RWPE1 (cell line): ENCODE measurements around the gene GAREM1.

ENCODE experiments used
- CTCF ChIA-PET: fragments of 350-600 bp; sonication (Branson Sonifier 250); formaldehyde crosslinking; extraction: SDS; loops from one replicate; lab custom pipeline; 2021; lab: Yijun Ruan, JAX
- POLR2A ChIA-PET: fragments of 400-600 bp; formaldehyde crosslinking; extraction: SDS; loops from one replicate; lab custom pipeline; 2020; ENCODE audit warnings: antibody characterized with exemption; ENCODE audit not compliant: low non-redundant PET; lab: Yijun Ruan, JAX
- DNase-seq: peaks from one replicate; pipeline ENCODE4 v3.0.0; 2012; ENCODE audit warnings: low spot score
- H3K27ac ChIP-seq: fragments of 450-650 bp; 2 replicates; pipeline ENCODE4 v1.5.1; 2017
- TF ChIP-seq, protein P1 (sequence below): fragments of 450-650 bp; conservative IDR thresholded peaks from 2 replicates; pipeline ENCODE4 v1.5.1; 2017; ENCODE audit warnings: low read depth, mild to moderate bottlenecking

The GAREM1 gene

DNA sequence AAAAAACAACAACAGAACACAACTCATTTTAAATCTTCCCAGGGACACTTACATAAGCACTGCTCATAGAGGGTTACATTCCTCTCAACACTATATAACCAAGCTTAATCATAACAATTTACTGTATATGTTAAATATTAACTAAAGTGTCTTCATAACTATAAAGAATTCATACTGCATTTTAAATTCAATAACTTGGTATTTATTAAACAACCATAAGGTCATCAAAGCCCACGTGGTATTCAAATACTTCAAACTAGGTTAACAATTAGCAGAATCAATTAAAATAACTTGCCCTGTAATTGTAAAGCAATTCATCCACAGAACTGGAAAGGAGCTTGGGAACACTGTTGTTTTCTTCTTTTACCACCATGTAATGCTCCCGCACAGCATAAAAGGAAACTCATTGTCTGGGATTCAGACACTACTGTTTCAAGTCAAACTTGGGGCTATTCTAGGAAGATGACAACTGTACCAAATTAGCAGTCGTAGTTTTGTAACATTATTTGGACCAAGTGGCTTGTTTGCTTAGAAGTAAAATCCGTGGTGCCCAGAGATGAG lies 10.4 kb downstream of the GAREM1 start:
- ChIA-PET POLR2A (no interaction called here), CTCF (no interaction called here)
- TF ChIP-seq, protein P1, sequence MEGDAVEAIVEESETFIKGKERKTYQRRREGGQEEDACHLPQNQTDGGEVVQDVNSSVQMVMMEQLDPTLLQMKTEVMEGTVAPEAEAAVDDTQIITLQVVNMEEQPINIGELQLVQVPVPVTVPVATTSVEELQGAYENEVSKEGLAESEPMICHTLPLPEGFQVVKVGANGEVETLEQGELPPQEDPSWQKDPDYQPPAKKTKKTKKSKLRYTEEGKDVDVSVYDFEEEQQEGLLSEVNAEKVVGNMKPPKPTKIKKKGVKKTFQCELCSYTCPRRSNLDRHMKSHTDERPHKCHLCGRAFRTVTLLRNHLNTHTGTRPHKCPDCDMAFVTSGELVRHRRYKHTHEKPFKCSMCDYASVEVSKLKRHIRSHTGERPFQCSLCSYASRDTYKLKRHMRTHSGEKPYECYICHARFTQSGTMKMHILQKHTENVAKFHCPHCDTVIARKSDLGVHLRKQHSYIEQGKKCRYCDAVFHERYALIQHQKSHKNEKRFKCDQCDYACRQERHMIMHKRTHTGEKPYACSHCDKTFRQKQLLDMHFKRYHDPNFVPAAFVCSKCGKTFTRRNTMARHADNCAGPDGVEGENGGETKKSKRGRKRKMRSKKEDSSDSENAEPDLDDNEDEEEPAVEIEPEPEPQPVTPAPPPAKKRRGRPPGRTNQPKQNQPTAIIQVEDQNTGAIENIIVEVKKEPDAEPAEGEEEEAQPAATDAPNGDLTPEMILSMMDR = no peak
- H3K27ac ChIP-seq = no peak overlapping the region
- no peak for DNase-seq

DNA sequence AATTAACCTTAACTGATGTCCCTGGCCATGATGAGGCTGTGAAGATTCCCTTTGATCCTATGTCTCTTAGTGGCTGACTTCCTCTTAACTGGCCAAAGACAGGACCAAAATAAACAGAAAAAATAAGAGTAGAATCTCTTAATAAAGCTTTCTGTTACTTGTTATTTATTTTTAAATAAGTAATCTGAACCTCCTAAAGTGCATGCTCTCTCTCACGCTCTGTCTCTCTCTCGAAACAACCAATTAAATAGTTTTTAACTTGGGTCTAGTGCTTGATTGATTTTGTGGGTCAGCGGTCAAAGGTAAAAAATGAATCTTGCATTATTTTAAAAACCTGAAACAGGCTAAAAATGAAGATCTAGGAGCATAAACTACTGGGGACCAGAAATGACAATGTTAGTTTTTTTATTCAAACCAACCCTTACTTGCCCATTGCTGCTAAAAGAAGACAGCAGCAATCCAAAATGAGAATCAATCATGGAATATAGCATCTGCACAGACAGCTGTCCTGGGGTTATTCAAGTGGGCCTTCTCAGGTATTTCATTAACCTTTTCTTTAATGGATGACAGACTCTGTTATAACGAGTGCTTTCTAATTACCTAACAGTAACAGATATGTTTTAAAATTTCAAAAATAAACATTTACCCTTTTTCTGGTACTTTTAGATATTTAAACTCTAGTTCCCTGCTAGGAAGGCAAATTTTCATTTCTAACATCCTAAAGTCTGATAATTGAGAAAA lies 11.2 kb downstream of the GAREM1 start:
- H3K27ac ChIP-seq = no peak overlapping the region
- ChIA-PET CTCF (no interaction called here), POLR2A (no interaction called here)
- no peak for DNase-seq
- TF ChIP-seq, protein P1 = no peak

DNA sequence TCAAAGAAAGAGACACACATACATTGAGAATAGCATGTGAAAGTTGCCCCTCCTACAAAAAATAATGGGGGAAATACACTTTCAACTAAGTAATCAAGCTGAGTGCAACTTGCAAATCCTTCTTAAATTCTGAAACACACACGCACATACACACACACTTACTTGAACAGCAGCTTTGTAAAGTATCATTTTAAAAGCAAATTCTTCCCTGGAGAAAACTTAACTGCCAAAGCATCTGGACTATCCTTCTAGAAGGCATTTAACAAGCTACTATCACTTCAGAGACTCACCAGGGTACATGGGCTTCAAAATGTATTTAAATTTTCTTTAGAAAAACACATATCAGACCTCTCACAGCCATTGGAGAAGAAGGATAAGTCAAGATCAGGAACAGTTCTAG lies 15.3 kb downstream of the GAREM1 start:
- no peak for DNase-seq
- ChIA-PET POLR2A (no interaction called here), CTCF (no interaction called here)
- TF ChIP-seq, protein P1 = no peak
- H3K27ac ChIP-seq = no peak overlapping the region

DNA sequence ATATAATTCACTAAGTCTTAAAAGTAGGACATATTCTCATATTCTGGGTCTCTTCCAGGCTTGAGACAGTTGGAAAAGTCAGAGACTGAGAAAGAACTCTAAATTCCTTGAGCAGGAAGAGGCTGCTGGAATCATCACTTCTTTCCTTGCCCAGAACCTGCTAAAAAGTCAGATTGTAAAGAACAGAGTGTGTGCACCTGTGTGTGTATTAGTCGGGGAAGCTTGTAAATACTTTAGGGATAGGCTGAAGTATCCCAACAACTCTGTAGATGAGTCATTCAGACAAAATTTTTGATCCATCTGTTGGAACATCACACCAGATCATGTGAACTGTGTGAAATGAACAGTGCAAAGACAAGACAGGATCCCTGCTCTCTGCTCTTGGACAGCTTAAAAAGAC lies 16.1 kb downstream of the GAREM1 start:
- CTCF ChIA-PET = no interaction called here
- H3K27ac ChIP-seq = no peak overlapping the region
- TF ChIP-seq, protein P1 = no peak
- DNase-seq = no peak
- POLR2A ChIA-PET = no interaction called here

DNA sequence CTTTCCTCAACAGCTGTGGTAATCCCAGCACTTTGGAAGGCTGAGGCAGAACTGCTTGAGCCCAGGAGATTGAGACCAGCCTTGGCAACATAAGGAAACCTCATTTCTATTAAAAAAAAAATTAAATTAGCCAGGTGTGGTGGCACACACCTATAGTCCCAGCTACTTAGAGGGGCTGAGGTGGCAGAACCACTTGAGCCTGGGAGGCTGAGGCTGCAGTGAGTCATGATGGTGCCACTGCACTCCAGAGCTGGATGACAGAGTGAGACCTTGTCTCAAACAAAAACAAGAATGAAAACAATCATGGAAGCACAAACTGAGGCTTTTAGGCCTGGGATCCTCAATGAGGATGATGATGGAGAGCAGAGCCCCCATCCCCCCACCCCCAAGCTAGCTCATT lies 19.8 kb downstream of the GAREM1 start:
- H3K27ac ChIP-seq = no peak overlapping the region
- CTCF ChIA-PET = no interaction called here
- POLR2A ChIA-PET = no interaction called here
- TF ChIP-seq, protein P1 = no peak
- DNase-seq = no peak

DNA sequence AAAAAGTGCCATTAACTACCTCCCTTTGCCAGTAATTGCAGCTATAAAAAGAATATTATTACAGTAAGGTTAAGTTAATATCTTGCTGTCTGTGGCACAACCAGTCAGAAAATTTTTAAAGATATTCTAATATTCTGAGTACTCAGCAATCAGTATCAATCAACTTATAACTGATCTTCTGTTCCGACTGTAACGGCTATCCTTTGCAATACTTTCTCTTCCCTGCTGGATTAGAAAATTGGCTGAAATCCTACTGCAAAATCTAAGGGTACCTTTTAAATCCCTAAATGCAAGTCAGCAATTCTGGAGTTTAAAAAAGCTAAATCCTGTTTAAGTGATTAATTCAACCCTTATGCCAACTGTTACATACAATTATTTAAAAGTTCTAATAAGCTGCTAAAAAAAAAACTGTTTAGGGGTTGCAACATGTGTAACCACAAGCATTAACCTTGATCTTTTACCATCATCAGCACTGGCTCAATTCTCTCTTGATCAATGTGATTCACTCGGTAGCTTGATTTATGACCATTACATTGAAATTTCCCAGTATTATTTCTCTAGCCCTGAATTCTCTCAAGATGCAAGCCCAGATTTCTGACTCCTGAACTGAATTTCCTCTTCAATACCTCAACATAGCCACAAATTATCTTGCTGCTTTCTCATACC lies 20.5 kb downstream of the GAREM1 start:
- CTCF ChIA-PET = no interaction called here
- POLR2A ChIA-PET = no interaction called here
- TF ChIP-seq, protein P1 = no peak
- H3K27ac ChIP-seq = no peak overlapping the region
- no peak for DNase-seq
